Measurements from ENCODE around the gene TTC27. TPM values are rescaled to one million over a fixed set of nuclear protein-coding genes. Genes with fewer than 3 reads are reported as not detected.
"Not testable (repeated sequence)": the region's sequence is repeated elsewhere in the genome, so short reads cannot be mapped to it uniquely, and the experiment has no call there.

The TTC27 gene
- total RNA-seq, 1 experiment from 2014 or later = 45.2 TPM

- no peak for DNase-seq (ENCODE audit: low read depth)
- in situ Hi-C loops (cut with HindIII; ENCODE audit: low pct_unique_long_range_greater_than_20kb, low sequenced_read_pairs) = no loop called here
Observed at GRCh38 chr2:32714521-32714920, 86.7 kb downstream of the TTC27 start.

GRCh38 chr2:32715391-32715841 is 87.6 kb downstream of the TTC27 start:
- in situ Hi-C loops (cut with HindIII; ENCODE audit: low pct_unique_long_range_greater_than_20kb, low sequenced_read_pairs) = no loop called here

GRCh38 chr2:32715981-32716380 is 88.1 kb downstream of the TTC27 start:
- DNase-seq (ENCODE audit: low read depth) = no peak
- in situ Hi-C loops (cut with HindIII; ENCODE audit: low pct_unique_long_range_greater_than_20kb, low sequenced_read_pairs) = no loop called here

More at GRCh38 chr2:32715391-32715841, 87.6 kb downstream of the TTC27 start:
- DNase-seq (ENCODE audit: low read depth) = no peak

- in situ Hi-C loops (cut with HindIII; ENCODE audit: low pct_unique_long_range_greater_than_20kb, low sequenced_read_pairs) = no loop called here
- DNase-seq (ENCODE audit: low read depth) = no peak
Observed at GRCh38 chr2:32716598-32716997, 88.7 kb downstream of the TTC27 start.

- in situ Hi-C loops (cut with HindIII; ENCODE audit: low pct_unique_long_range_greater_than_20kb, low sequenced_read_pairs) = no loop called here
- DNase-seq (ENCODE audit: low read depth) = no peak
Observed at GRCh38 chr2:32718752-32719151, 90.9 kb downstream of the TTC27 start.

- in situ Hi-C loops (cut with HindIII; ENCODE audit: low pct_unique_long_range_greater_than_20kb, low sequenced_read_pairs) = no loop called here
Observed at GRCh38 chr2:32719430-32719829, 91.6 kb downstream of the TTC27 start.

GRCh38 chr2:32719933-32720716 is 92.3 kb downstream of the TTC27 start:
- DNase-seq (ENCODE audit: low read depth) = no peak
- in situ Hi-C loops (cut with HindIII; ENCODE audit: low pct_unique_long_range_greater_than_20kb, low sequenced_read_pairs) = no loop called here

More at GRCh38 chr2:32719430-32719829, 91.6 kb downstream of the TTC27 start:
- no peak for DNase-seq (ENCODE audit: low read depth)

GRCh38 chr2:32720771-32721170 is 92.9 kb downstream of the TTC27 start:
- DNase-seq (ENCODE audit: low read depth) = no peak
- in situ Hi-C loops (cut with HindIII; ENCODE audit: low pct_unique_long_range_greater_than_20kb, low sequenced_read_pairs) = no loop called here

GRCh38 chr2:32721376-32721775 is 93.5 kb downstream of the TTC27 start:
- in situ Hi-C loops (cut with HindIII; ENCODE audit: low pct_unique_long_range_greater_than_20kb, low sequenced_read_pairs) = no loop called here
- no peak for DNase-seq (ENCODE audit: low read depth)

- DNase-seq (ENCODE audit: low read depth) = no peak
- in situ Hi-C loops (cut with HindIII; ENCODE audit: low pct_unique_long_range_greater_than_20kb, low sequenced_read_pairs) = no loop called here
Observed at GRCh38 chr2:32723467-32724079, 95.7 kb downstream of the TTC27 start.

GRCh38 chr2:32726678-32727077 is 98.8 kb downstream of the TTC27 start:
- in situ Hi-C loops (cut with HindIII; ENCODE audit: low pct_unique_long_range_greater_than_20kb, low sequenced_read_pairs); DNase-seq (ENCODE audit: low read depth): not testable (repeated sequence)

- no peak for DNase-seq (ENCODE audit: low read depth)
Observed at GRCh38 chr2:32727157-32727556, 99.3 kb downstream of the TTC27 start.

GRCh38 chr2:32730958-32731357 is 103.1 kb downstream of the TTC27 start:
- in situ Hi-C loops (cut with HindIII; ENCODE audit: low pct_unique_long_range_greater_than_20kb, low sequenced_read_pairs); DNase-seq (ENCODE audit: low read depth): not testable (repeated sequence)

More at GRCh38 chr2:32727157-32727556, 99.3 kb downstream of the TTC27 start:
- in situ Hi-C loops (cut with HindIII; ENCODE audit: low pct_unique_long_range_greater_than_20kb, low sequenced_read_pairs) = no loop called here

GRCh38 chr2:32732120-32732519 is 104.3 kb downstream of the TTC27 start:
- in situ Hi-C loops (cut with HindIII; ENCODE audit: low pct_unique_long_range_greater_than_20kb, low sequenced_read_pairs) = no loop called here
- DNase-seq (ENCODE audit: low read depth) = no peak

GRCh38 chr2:32732912-32733472 is 105.1 kb downstream of the TTC27 start:
- no peak for DNase-seq (ENCODE audit: low read depth)

GRCh38 chr2:32735348-32735747 is 107.5 kb downstream of the TTC27 start:
- no peak for DNase-seq (ENCODE audit: low read depth)
- in situ Hi-C loops (cut with HindIII; ENCODE audit: low pct_unique_long_range_greater_than_20kb, low sequenced_read_pairs) = no loop called here

More at GRCh38 chr2:32732912-32733472, 105.1 kb downstream of the TTC27 start:
- in situ Hi-C loops (cut with HindIII; ENCODE audit: low pct_unique_long_range_greater_than_20kb, low sequenced_read_pairs) = no loop called here

GRCh38 chr2:32738939-32739338 is 111.1 kb downstream of the TTC27 start:
- in situ Hi-C loops (cut with HindIII; ENCODE audit: low pct_unique_long_range_greater_than_20kb, low sequenced_read_pairs) = no loop called here
- no peak for DNase-seq (ENCODE audit: low read depth)

GRCh38 chr2:32739664-32740063 is 111.8 kb downstream of the TTC27 start:
- in situ Hi-C loops (cut with HindIII; ENCODE audit: low pct_unique_long_range_greater_than_20kb, low sequenced_read_pairs) = no loop called here
- no peak for DNase-seq (ENCODE audit: low read depth)

- no peak for DNase-seq (ENCODE audit: low read depth)
- in situ Hi-C loops (cut with HindIII; ENCODE audit: low pct_unique_long_range_greater_than_20kb, low sequenced_read_pairs) = no loop called here
Observed at GRCh38 chr2:32741575-32741974, 113.7 kb downstream of the TTC27 start.

Data from Caki2 (cell line).